Breast epithelium (tissue), 4 donors: ENCODE measurements around the gene SPECC1L. TPM values are rescaled to one million over a fixed set of nuclear protein-coding genes. Genes with fewer than 3 reads are reported as not detected.

ENCODE experiments used
- DNase-seq, 2 donors: peaks; one replicate each; pipeline ENCODE4 v3.0.0-alpha.2; 2019; ENCODE audit warnings: low spot score in 2 of 2
- H3K27ac ChIP-seq, 2 donors: fragments of 200-600 bp; sonication (generic) in 1 of 2; one replicate each; pipeline ENCODE4 v1.5.1; 2016 to 2019; ENCODE audit warnings: mild to moderate bottlenecking in 1 of 2
- H3K27me3 ChIP-seq, 2 donors: fragments of 200-600 bp; sonication (generic) in 1 of 2; one replicate each; pipeline versions ENCODE4 v1.5.1 to v1.6.0; 2017 to 2019; ENCODE audit warnings: control low read depth in 1 of 2, mild to moderate bottlenecking in 1 of 2
- H3K36me3 ChIP-seq: fragments of 200-600 bp; one replicate; pipeline ENCODE4 v1.5.1; 2019
- H3K4me1 ChIP-seq, 2 donors: fragments of 200-600 bp; sonication (generic); one replicate each; pipeline ENCODE4 v1.5.1; 2016 to 2019; ENCODE audit warnings: control low read depth in 1 of 2
- H3K4me3 ChIP-seq, 3 donors: fragments of 200-600 bp; sonication (generic); 1 replicate in 2 of 3; 2 replicates in 1 of 3; pipeline ENCODE4 v1.5.1; 2016 to 2019; ENCODE audit warnings: mild to moderate bottlenecking in 3 of 3, moderate library complexity in 2 of 3
- H3K9me3 ChIP-seq, 2 donors: fragments of 200-600 bp; sonication (generic) in 1 of 2; one replicate each; pipeline ENCODE4 v1.5.1; 2016 to 2019; ENCODE audit warnings: control low read depth in 1 of 2
- POLR2A ChIP-seq: fragments of 450-650 bp; IDR thresholded peaks from one replicate; pipeline ENCODE4 v1.6.1; 2016; ENCODE audit warnings: antibody characterized with exemption, mild to moderate bottlenecking, moderate library complexity
- POLR2AphosphoS5 ChIP-seq, 3 donors: sonication (generic); formaldehyde crosslinking; IDR thresholded peaks; one replicate each; pipeline ENCODE4 v1.6.1; 2017; ENCODE audit warnings: antibody characterized with exemption in 3 of 3
- intact Hi-C: fragments of 100-400 bp; cut with DNase I; formaldehyde crosslinking; loops from one replicate; pipeline ENCODE4 v1.15.1; 2023; ENCODE audit warnings: low total_unique reads
- total RNA-seq, 3 donors: library from RNA; depleted of rRNA; stranded (reverse); fragments of >200 nt; gene quantifications; one replicate each; pipeline ENCODE4 v1.1.0, GENCODE V29; 2016
- TF ChIP-seq, protein P1 (sequence below), 3 donors: fragments of 450-650 bp; IDR thresholded peaks; one replicate each; pipeline ENCODE4 v1.5.1; 2016 to 2017; ENCODE audit warnings: antibody characterized with exemption in 3 of 3, mild to moderate bottlenecking in 3 of 3, moderate library complexity in 3 of 3

SPECC1L gene
- total RNA-seq, 3 donors from 2014 or later, result 33.4 to 61.0 (median 53.7) TPM

DNA sequence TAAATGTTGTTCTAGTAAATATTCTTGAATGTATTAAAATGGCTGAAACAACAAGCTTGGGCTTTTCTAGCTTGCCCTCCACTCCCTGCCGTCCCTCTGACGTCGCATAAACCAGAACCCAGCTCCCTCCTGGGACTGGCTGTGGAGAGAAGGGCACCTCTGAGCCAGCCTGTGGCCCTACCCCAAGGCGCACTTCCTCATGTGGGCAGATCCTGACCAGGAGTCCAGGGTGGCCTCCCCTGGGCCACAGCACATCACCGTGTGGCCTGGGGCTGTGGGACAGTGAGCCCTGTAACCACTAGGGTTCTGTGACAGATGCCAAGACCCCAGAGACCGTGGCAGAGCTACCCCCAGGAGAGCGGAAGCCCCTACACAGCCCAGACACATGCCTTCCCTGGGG, 146.6 kb downstream of the SPECC1L start:
- TF ChIP-seq POLR2AphosphoS5 (IDR thresholded peaks at IDR 0.05), result no peak
- TF ChIP-seq, protein P1, sequence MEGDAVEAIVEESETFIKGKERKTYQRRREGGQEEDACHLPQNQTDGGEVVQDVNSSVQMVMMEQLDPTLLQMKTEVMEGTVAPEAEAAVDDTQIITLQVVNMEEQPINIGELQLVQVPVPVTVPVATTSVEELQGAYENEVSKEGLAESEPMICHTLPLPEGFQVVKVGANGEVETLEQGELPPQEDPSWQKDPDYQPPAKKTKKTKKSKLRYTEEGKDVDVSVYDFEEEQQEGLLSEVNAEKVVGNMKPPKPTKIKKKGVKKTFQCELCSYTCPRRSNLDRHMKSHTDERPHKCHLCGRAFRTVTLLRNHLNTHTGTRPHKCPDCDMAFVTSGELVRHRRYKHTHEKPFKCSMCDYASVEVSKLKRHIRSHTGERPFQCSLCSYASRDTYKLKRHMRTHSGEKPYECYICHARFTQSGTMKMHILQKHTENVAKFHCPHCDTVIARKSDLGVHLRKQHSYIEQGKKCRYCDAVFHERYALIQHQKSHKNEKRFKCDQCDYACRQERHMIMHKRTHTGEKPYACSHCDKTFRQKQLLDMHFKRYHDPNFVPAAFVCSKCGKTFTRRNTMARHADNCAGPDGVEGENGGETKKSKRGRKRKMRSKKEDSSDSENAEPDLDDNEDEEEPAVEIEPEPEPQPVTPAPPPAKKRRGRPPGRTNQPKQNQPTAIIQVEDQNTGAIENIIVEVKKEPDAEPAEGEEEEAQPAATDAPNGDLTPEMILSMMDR (IDR thresholded peaks at IDR 0.05), result no peak
- no peak for TF ChIP-seq POLR2A
- H3K27ac ChIP-seq, result no peak overlapping the region
- H3K27me3 ChIP-seq, result no peaks in the 10 kb centered on the region
- peaks cover 6% of the 10 kb centered on the region for H3K36me3 ChIP-seq
- intact Hi-C loops, result no loop called here
- H3K9me3 ChIP-seq, result no peaks in the 10 kb centered on the region
- H3K4me1 ChIP-seq, result peaks cover 0 to 11% of the 10 kb centered on the region in 2 donors
- H3K4me3 ChIP-seq, result no peak overlapping the region
- no peak for DNase-seq

- Histone ChIP-seq H3K36me3 (peaks cover 6% of the 10 kb centered on the region), H3K9me3 (no peaks in the 10 kb centered on the region), H3K4me3 (no peak overlapping the region), H3K4me1 (peaks cover 0 to 11% of the 10 kb centered on the region in 2 donors), H3K27me3 (no peaks in the 10 kb centered on the region), H3K27ac (no peak overlapping the region)
- intact Hi-C loops, result no loop called here
- DNase-seq, result no peak
- TF ChIP-seq POLR2A, result no peak
- TF ChIP-seq POLR2AphosphoS5 (IDR thresholded peaks at IDR 0.05), result no peak
- TF ChIP-seq, protein P1 (IDR thresholded peaks at IDR 0.05), result no peak
Measured at GRCh38 chr22:24417901-24418641, 147.4 kb downstream of the SPECC1L start.

DNA sequence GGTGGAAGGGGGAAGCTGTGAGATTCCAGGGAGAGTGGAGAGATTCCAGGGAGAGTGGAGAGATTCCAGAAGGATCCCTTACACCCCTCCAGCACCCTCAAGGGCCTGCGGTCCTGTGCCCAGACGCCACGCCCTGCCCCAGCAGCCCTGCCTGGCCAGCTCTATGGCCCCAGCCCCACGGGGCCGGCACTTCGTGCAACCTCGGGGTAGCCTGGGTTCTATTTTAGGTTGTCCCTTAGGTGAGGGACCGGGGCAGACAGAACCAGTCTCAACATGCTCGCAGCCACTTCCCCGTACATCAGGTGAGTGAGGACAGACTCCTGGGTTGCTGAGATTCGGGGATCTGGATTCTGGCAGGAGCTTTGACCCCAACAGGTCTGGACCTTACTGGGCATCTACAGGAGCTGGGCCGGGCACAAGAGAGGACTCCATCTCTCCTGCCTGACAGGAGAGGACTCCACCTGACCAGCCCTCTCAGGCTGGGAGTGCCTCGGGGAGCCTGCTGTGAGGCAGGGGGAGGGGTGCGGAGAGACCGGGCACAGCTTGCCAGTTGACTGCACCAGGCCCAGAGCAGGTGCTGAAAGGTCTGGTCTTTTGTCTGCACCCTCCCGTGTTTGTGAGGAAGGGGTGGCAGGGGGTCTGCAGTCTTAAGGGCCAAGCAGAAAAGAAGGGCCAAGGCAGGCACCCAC, 148.3 kb downstream of the SPECC1L start:
- Histone ChIP-seq H3K4me1 (peaks cover 0 to 11% of the 10 kb centered on the region in 2 donors), H3K27ac (no peak overlapping the region), H3K4me3 (no peak overlapping the region), H3K36me3 (no peaks in the 10 kb centered on the region), H3K27me3 (no peaks in the 10 kb centered on the region), H3K9me3 (no peaks in the 10 kb centered on the region)
- intact Hi-C loops, result no loop called here
- no peak for DNase-seq
- TF ChIP-seq, protein P1 (IDR thresholded peaks at IDR 0.05), result no peak
- TF ChIP-seq POLR2AphosphoS5 (IDR thresholded peaks at IDR 0.05), result no peak

- Histone ChIP-seq H3K4me1 (peaks cover 0 to 11% of the 10 kb centered on the region in 2 donors), H3K9me3 (no peaks in the 10 kb centered on the region), H3K4me3 (no peak overlapping the region), H3K27me3 (peaks cover 0 to 1% of the 10 kb centered on the region in 2 donors), H3K27ac (no peak overlapping the region), H3K36me3 (no peaks in the 10 kb centered on the region)
- TF ChIP-seq POLR2A (no peak), POLR2AphosphoS5 (IDR thresholded peaks at IDR 0.05) (no peak)
- TF ChIP-seq, protein P1 (IDR thresholded peaks at IDR 0.05), result no peak
- DNase-seq, result no peak
- intact Hi-C loops, result no loop called here
Measured at GRCh38 chr22:24419475-24419850, 148.8 kb downstream of the SPECC1L start.
